Measurements from ENCODE around the gene NEUROD1.

The NEUROD1 gene

GRCh38 chr2:181685150-181685688 lies 4.9 kb upstream of the NEUROD1 start:
- in situ Hi-C loops (cut with MboI; ENCODE audit: low sequenced_read_pairs): no loop called here
- H3K4me1 ChIP-seq: no peaks in the 10 kb centered on the region
- H3K9me3 ChIP-seq: peaks cover 2% of the 10 kb centered on the region; the same call in 1 of the 2 replicates
- DNase-seq (ENCODE audit: low spot score in 2 of 2): peak in 1 of 2 experiments; percentile 37
- H3K4me3 ChIP-seq: no peak overlapping the region
- H3K27me3 ChIP-seq (ENCODE audit: low read depth): peaks cover 59% of the 10 kb centered on the region
- H3K36me3 ChIP-seq (replicated peaks): no peaks in the 10 kb centered on the region

GRCh38 chr2:181684454-181685149 lies 4.3 kb upstream of the NEUROD1 start:
- no peaks in the 10 kb centered on the region for H3K36me3 ChIP-seq (replicated peaks)
- H3K4me3 ChIP-seq: no peak overlapping the region
- in situ Hi-C loops (cut with MboI; ENCODE audit: low sequenced_read_pairs): no loop called here
- no peaks in the 10 kb centered on the region for H3K4me1 ChIP-seq
- H3K27me3 ChIP-seq (ENCODE audit: low read depth): peaks cover 59% of the 10 kb centered on the region
- H3K9me3 ChIP-seq: peaks cover 2% of the 10 kb centered on the region; the same call in 1 of the 2 replicates
- DNase-seq (ENCODE audit: low spot score in 2 of 2): no peak

- in situ Hi-C loops (cut with MboI; ENCODE audit: low sequenced_read_pairs): no loop called here
- H3K4me1 ChIP-seq: no peaks in the 10 kb centered on the region
- peak overlapping the region; percentile 8; the same call in 1 of the 2 replicates for H3K4me3 ChIP-seq
- peaks cover 2% of the 10 kb centered on the region; the same call in 1 of the 2 replicates for H3K9me3 ChIP-seq
- DNase-seq (ENCODE audit: low spot score in 2 of 2): peak in 1 of 2 experiments; percentile 64
- H3K27me3 ChIP-seq (ENCODE audit: low read depth): peaks cover 67% of the 10 kb centered on the region
- no peaks in the 10 kb centered on the region for H3K36me3 ChIP-seq (replicated peaks)
Observed at GRCh38 chr2:181683518-181684453, 3.5 kb upstream of the NEUROD1 start.

GRCh38 chr2:181682795-181683517 lies 2.6 kb upstream of the NEUROD1 start:
- Histone ChIP-seq H3K9me3 (peaks cover 2% of the 10 kb centered on the region; the same call in 1 of the 2 replicates), H3K36me3 (replicated peaks) (no peaks in the 10 kb centered on the region), H3K4me1 (no peaks in the 10 kb centered on the region), H3K4me3 (peak overlapping the region; percentile 8; the same call in 1 of the 2 replicates), H3K27me3 (ENCODE audit: low read depth) (peaks cover 67% of the 10 kb centered on the region)
- DNase-seq (ENCODE audit: low spot score in 2 of 2): no peak
- in situ Hi-C loops (cut with MboI; ENCODE audit: low sequenced_read_pairs): no loop called here

GRCh38 chr2:181682026-181682789 lies 1.9 kb upstream of the NEUROD1 start:
- peaks cover 73% of the 10 kb centered on the region for H3K27me3 ChIP-seq (ENCODE audit: low read depth)
- H3K4me1 ChIP-seq: no peaks in the 10 kb centered on the region
- H3K9me3 ChIP-seq: peaks cover 2% of the 10 kb centered on the region; the same call in 1 of the 2 replicates
- no peak overlapping the region for H3K4me3 ChIP-seq
- in situ Hi-C loops (cut with MboI; ENCODE audit: low sequenced_read_pairs): no loop called here
- H3K36me3 ChIP-seq (replicated peaks): no peaks in the 10 kb centered on the region
- DNase-seq (ENCODE audit: low spot score in 2 of 2): no peak

GRCh38 chr2:181680937-181681811 lies 857 bp upstream of the NEUROD1 start:
- Histone ChIP-seq H3K27me3 (ENCODE audit: low read depth) (peaks cover 74% of the 10 kb centered on the region), H3K4me3 (no peak overlapping the region)
- DNase-seq (ENCODE audit: low spot score in 2 of 2): no peak

GRCh38 chr2:181679544-181679979 lies 755 bp downstream of the NEUROD1 start:
- Histone ChIP-seq H3K4me1 (no peaks in the 10 kb centered on the region), H3K9me3 (peaks cover 1% of the 10 kb centered on the region; the same call in 1 of the 2 replicates), H3K4me3 (no peak overlapping the region), H3K36me3 (replicated peaks) (no peaks in the 10 kb centered on the region), H3K27me3 (ENCODE audit: low read depth) (peaks cover 64% of the 10 kb centered on the region)
- in situ Hi-C loops (cut with MboI; ENCODE audit: low sequenced_read_pairs): no loop called here
- no peak for DNase-seq (ENCODE audit: low spot score in 2 of 2)

More at GRCh38 chr2:181680937-181681811, 857 bp upstream of the NEUROD1 start:
- H3K36me3 ChIP-seq (replicated peaks): no peaks in the 10 kb centered on the region
- peaks cover 2% of the 10 kb centered on the region; the same call in 1 of the 2 replicates for H3K9me3 ChIP-seq
- in situ Hi-C loops (cut with MboI; ENCODE audit: low sequenced_read_pairs): no loop called here
- H3K4me1 ChIP-seq: no peaks in the 10 kb centered on the region

GRCh38 chr2:181678861-181679543 lies 1.3 kb downstream of the NEUROD1 start:
- Histone ChIP-seq H3K36me3 (replicated peaks) (no peaks in the 10 kb centered on the region), H3K9me3 (no peaks in the 10 kb centered on the region; the same call in 1 of the 2 replicates), H3K27me3 (ENCODE audit: low read depth) (peaks cover 58% of the 10 kb centered on the region), H3K4me3 (no peak overlapping the region), H3K4me1 (no peaks in the 10 kb centered on the region)
- in situ Hi-C loops (cut with MboI; ENCODE audit: low sequenced_read_pairs): no loop called here
- DNase-seq (ENCODE audit: low spot score in 2 of 2): no peak

- in situ Hi-C loops (cut with MboI; ENCODE audit: low sequenced_read_pairs): no loop called here
- no peaks in the 10 kb centered on the region for H3K4me1 ChIP-seq
- H3K9me3 ChIP-seq: no peaks in the 10 kb centered on the region; the same call in 1 of the 2 replicates
- DNase-seq (ENCODE audit: low spot score in 2 of 2): peak; percentile 28 to 86
- no peaks in the 10 kb centered on the region for H3K36me3 ChIP-seq (replicated peaks)
- no peak overlapping the region for H3K4me3 ChIP-seq
- H3K27me3 ChIP-seq (ENCODE audit: low read depth): peaks cover 51% of the 10 kb centered on the region
Observed at GRCh38 chr2:181677912-181678586, 2.3 kb downstream of the NEUROD1 start.

GRCh38 chr2:181675254-181675653 lies 5.1 kb downstream of the NEUROD1 start:
- no peaks in the 10 kb centered on the region for H3K36me3 ChIP-seq (replicated peaks)
- no peaks in the 10 kb centered on the region for H3K4me1 ChIP-seq
- DNase-seq (ENCODE audit: low spot score in 2 of 2): no peak
- H3K27me3 ChIP-seq (ENCODE audit: low read depth): peaks cover 26% of the 10 kb centered on the region
- in situ Hi-C loops (cut with MboI; ENCODE audit: low sequenced_read_pairs): no loop called here
- H3K9me3 ChIP-seq: no peaks in the 10 kb centered on the region
- no peak overlapping the region for H3K4me3 ChIP-seq

- Histone ChIP-seq H3K9me3 (no peaks in the 10 kb centered on the region), H3K27me3 (ENCODE audit: low read depth) (peaks cover 24% of the 10 kb centered on the region)
- in situ Hi-C loops (cut with MboI; ENCODE audit: low sequenced_read_pairs): no loop called here
Observed at GRCh38 chr2:181674461-181674860, 5.9 kb downstream of the NEUROD1 start.

More at GRCh38 chr2:181674461-181674860, 5.9 kb downstream of the NEUROD1 start:
- no peaks in the 10 kb centered on the region for H3K36me3 ChIP-seq (replicated peaks)
- no peaks in the 10 kb centered on the region for H3K4me1 ChIP-seq
- no peak overlapping the region for H3K4me3 ChIP-seq
- DNase-seq (ENCODE audit: low spot score in 2 of 2): no peak
